ENCODE data around the gene PTPRD.

The PTPRD gene

GRCh38 chr9:8628791-8629190 is 1984.0 kb downstream of the PTPRD start:
- no peak for DNase-seq (ENCODE audit: low spot score)

GRCh38 chr9:8627976-8628679 is 1984.7 kb downstream of the PTPRD start:
- no peak for DNase-seq (ENCODE audit: low spot score)

GRCh38 chr9:8622871-8623270 is 1989.9 kb downstream of the PTPRD start:
- DNase-seq (ENCODE audit: low spot score), result no peak

GRCh38 chr9:8622222-8622802 is 1990.5 kb downstream of the PTPRD start:
- no peak for DNase-seq (ENCODE audit: low spot score)

GRCh38 chr9:8621416-8621815 is 1991.4 kb downstream of the PTPRD start:
- DNase-seq (ENCODE audit: low spot score), result no peak

- DNase-seq (ENCODE audit: low spot score), result no peak
These were observed 1996.4 kb downstream of the PTPRD start for GRCh38 chr9:8616414-8616813.

GRCh38 chr9:8614926-8615440 is 1997.8 kb downstream of the PTPRD start:
- DNase-seq (ENCODE audit: low spot score), result no peak

- DNase-seq (ENCODE audit: low spot score), result no peak
These were observed 1999.4 kb downstream of the PTPRD start for GRCh38 chr9:8613346-8613825.

GRCh38 chr9:8611153-8611552 is 2001.6 kb downstream of the PTPRD start:
- no peak for DNase-seq (ENCODE audit: low spot score)

- DNase-seq (ENCODE audit: low spot score), result no peak
These were observed 2002.5 kb downstream of the PTPRD start for GRCh38 chr9:8610256-8610655.

GRCh38 chr9:8605096-8605495 is 2007.7 kb downstream of the PTPRD start:
- DNase-seq (ENCODE audit: low spot score), result no peak

- no peak for DNase-seq (ENCODE audit: low spot score)
These were observed 2008.6 kb downstream of the PTPRD start for GRCh38 chr9:8604201-8604600.

GRCh38 chr9:8600914-8601680 is 2011.7 kb downstream of the PTPRD start:
- no peak for DNase-seq (ENCODE audit: low spot score)

- no peak for DNase-seq (ENCODE audit: low spot score)
These were observed 2012.9 kb downstream of the PTPRD start for GRCh38 chr9:8599937-8600336.

GRCh38 chr9:8589476-8589875 is 2023.3 kb downstream of the PTPRD start:
- DNase-seq (ENCODE audit: low spot score), result no peak

GRCh38 chr9:8585036-8585435 is 2027.8 kb downstream of the PTPRD start:
- DNase-seq (ENCODE audit: low spot score), result no peak

GRCh38 chr9:8579661-8580060 is 2033.1 kb downstream of the PTPRD start:
- no peak for DNase-seq (ENCODE audit: low spot score)

- DNase-seq (ENCODE audit: low spot score), result no peak
These were observed 2036.1 kb downstream of the PTPRD start for GRCh38 chr9:8576741-8577140.

- no peak for DNase-seq (ENCODE audit: low spot score)
These were observed 2038.0 kb downstream of the PTPRD start for GRCh38 chr9:8574846-8575245.

GRCh38 chr9:8572209-8572608 is 2040.6 kb downstream of the PTPRD start:
- DNase-seq (ENCODE audit: low spot score), result no peak

- DNase-seq (ENCODE audit: low spot score), result no peak
These were observed 2041.2 kb downstream of the PTPRD start for GRCh38 chr9:8571643-8572042.

GRCh38 chr9:8570776-8571175 is 2042.0 kb downstream of the PTPRD start:
- no peak for DNase-seq (ENCODE audit: low spot score)

GRCh38 chr9:8569823-8570222 is 2043.0 kb downstream of the PTPRD start:
- DNase-seq (ENCODE audit: low spot score), result no peak
